Peyer's patch (tissue), 4 donors: ENCODE results near the gene PXMP4. TPM values are rescaled to one million over a fixed set of nuclear protein-coding genes. Genes with fewer than 3 reads are reported as not detected.

ENCODE experiments used
- DNase-seq, 3 donors: peaks; one replicate each; pipeline ENCODE4 v3.0.0-alpha.2; 2017 to 2019
- H3K27ac ChIP-seq, 4 donors: fragments of 200-600 bp; sonication (generic); one replicate each; pipeline ENCODE4 v1.5.1; 2016 to 2019
- H3K27me3 ChIP-seq, 2 donors: fragments of 200-600 bp; sonication (generic); one replicate each; pipeline ENCODE4 v1.5.1; 2019
- H3K36me3 ChIP-seq, 3 donors: fragments of 200-600 bp; sonication (generic); one replicate each; pipeline ENCODE4 v1.5.1; 2016 to 2019
- H3K4me1 ChIP-seq, 4 donors: fragments of 200-600 bp; sonication (generic); one replicate each; pipeline ENCODE4 v1.5.1; 2016 to 2019
- H3K4me3 ChIP-seq, 4 donors: fragments of 200-600 bp; sonication (generic); 1 replicate in 3 of 4; 2 replicates in 1 of 4; pipeline ENCODE4 v1.5.1; 2016 to 2019; ENCODE audit warnings: mild to moderate bottlenecking in 1 of 4
- H3K9me3 ChIP-seq, 4 donors: fragments of 200-600 bp; sonication (generic); one replicate each; pipeline ENCODE4 v1.5.1; 2016 to 2019; ENCODE audit warnings: mild to moderate bottlenecking in 1 of 4
- CTCF ChIP-seq, 6 experiments: fragments of 450-650 bp in 4 of 6; fragments of 200-600 bp in 2 of 6; sonication (generic) in 1 of 6; IDR thresholded peaks; one replicate each; pipeline ENCODE4 v1.5.1; 2017 to 2019; ENCODE audit warnings: antibody characterized with exemption in 6 of 6, mild to moderate bottlenecking in 3 of 6, moderate library complexity in 1 of 6
- POLR2A ChIP-seq, 2 donors: fragments of 450-650 bp; IDR thresholded peaks; one replicate each; pipeline ENCODE4 v1.5.1; 2017; ENCODE audit warnings: antibody characterized with exemption in 2 of 2, mild to moderate bottlenecking in 2 of 2, moderate library complexity in 2 of 2
- total RNA-seq, 4 donors: library from RNA; depleted of rRNA; stranded (reverse); fragments of >200 nt; gene quantifications; one replicate each; pipeline ENCODE4 v1.1.0, GENCODE V29; 2016

The PXMP4 gene
- total RNA-seq: 10 to 100 TPM in 2 of 4 donors, 1 to 10 TPM in 1, under 1 TPM in 1; 0.83 to 15.3 (median 8.1) TPM

GRCh38 chr20:33719989-33720709 lies at the start of gene PXMP4:
Gene PXMP4, minus strand, starts transcription at chr20:33720310. Its CDS starts 103 bp downstream, at chr20:33720207.
- H3K4me3 ChIP-seq: peak within 1 kb of the TSS; percentile 80 to 94 (median 90)
- no peaks in the 10 kb centered on the region for H3K9me3 ChIP-seq
- H3K36me3 ChIP-seq: peaks cover 0 to 4% (median 0%) of the 10 kb centered on the region in 3 donors
- H3K27me3 ChIP-seq: no peaks in the 10 kb centered on the region
- H3K4me1 ChIP-seq: peaks cover 0 to 18% (median 6%) of the 10 kb centered on the region in 4 donors
- peak within 1 kb of the TSS; percentile 72 to 86 (median 78) for H3K27ac ChIP-seq
- peak; percentile 87 to 95 (median 89) for DNase-seq
- TF ChIP-seq POLR2A (IDR thresholded peaks at IDR 0.05): peak; percentile 47 to 51
- TF ChIP-seq CTCF (IDR thresholded peaks at IDR 0.05): peak in 1 of 6 experiments; percentile 13

- Histone ChIP-seq H3K36me3 (peaks cover 0 to 20% (median 0%) of the 10 kb centered on the region in 3 donors), H3K9me3 (no peaks in the 10 kb centered on the region), H3K4me3 (no peak overlapping the region), H3K4me1 (no peaks in the 10 kb centered on the region), H3K27ac (no peak overlapping the region), H3K27me3 (no peaks in the 10 kb centered on the region)
- TF ChIP-seq CTCF (IDR thresholded peaks at IDR 0.05) (no peak), POLR2A (IDR thresholded peaks at IDR 0.05) (no peak)
- no peak for DNase-seq
These were observed 48.9 kb upstream of the PXMP4 start for GRCh38 chr20:33769043-33769442.

GRCh38 chr20:33767777-33768138 lies 47.6 kb upstream of the PXMP4 start:
- no peak for TF ChIP-seq POLR2A (IDR thresholded peaks at IDR 0.05)
- TF ChIP-seq CTCF (IDR thresholded peaks at IDR 0.05): no peak
- peaks cover 0 to 20% (median 0%) of the 10 kb centered on the region in 3 donors for H3K36me3 ChIP-seq
- H3K27me3 ChIP-seq: no peaks in the 10 kb centered on the region
- no peak for DNase-seq
- no peaks in the 10 kb centered on the region for H3K9me3 ChIP-seq
- no peak overlapping the region for H3K4me3 ChIP-seq
- no peak overlapping the region for H3K27ac ChIP-seq
- no peaks in the 10 kb centered on the region for H3K4me1 ChIP-seq

- no peak for DNase-seq
- no peaks in the 10 kb centered on the region for H3K27me3 ChIP-seq
- TF ChIP-seq CTCF (IDR thresholded peaks at IDR 0.05) (no peak), POLR2A (IDR thresholded peaks at IDR 0.05) (no peak)
- no peaks in the 10 kb centered on the region for H3K9me3 ChIP-seq
- H3K4me1 ChIP-seq: no peaks in the 10 kb centered on the region
- H3K36me3 ChIP-seq: peaks cover 0 to 20% (median 0%) of the 10 kb centered on the region in 3 donors
- no peak overlapping the region for H3K4me3 ChIP-seq
- no peak overlapping the region for H3K27ac ChIP-seq
These were observed 46.6 kb upstream of the PXMP4 start for GRCh38 chr20:33766686-33767085.

GRCh38 chr20:33765592-33765991 lies 45.5 kb upstream of the PXMP4 start:
- no peak for DNase-seq
- Histone ChIP-seq H3K36me3 (peaks cover 0 to 20% (median 0%) of the 10 kb centered on the region in 3 donors), H3K4me3 (no peak overlapping the region), H3K4me1 (no peaks in the 10 kb centered on the region), H3K27me3 (no peaks in the 10 kb centered on the region), H3K27ac (no peak overlapping the region), H3K9me3 (no peaks in the 10 kb centered on the region)
- TF ChIP-seq CTCF (IDR thresholded peaks at IDR 0.05) (no peak), POLR2A (IDR thresholded peaks at IDR 0.05) (no peak)
